GM12878 (cell line): ENCODE data around the gene SLX9.

Experiments
- CHD1 ChIP-seq: IDR thresholded peaks from 2 replicates; pipeline ENCODE4 v1.6.1; 2012; ENCODE audit warnings: low read depth, low read length, improper control_type of control experiment
- CTCF ChIP-seq, 3 experiments: IDR thresholded peaks in 2 of 3; conservative IDR thresholded peaks in 1 of 3; 2 replicates each; pipeline ENCODE4 v1.5.1; 2011; ENCODE audit warnings: low read depth in 3 of 3, low read length in 3 of 3, mild to moderate bottlenecking in 3 of 3, control low read depth in 2 of 3, moderate library complexity in 2 of 3, inconsistent platforms in 1 of 3, mixed read lengths in 1 of 3; ENCODE audit not compliant: control insufficient read depth in 2 of 3, insufficient read depth in 1 of 3; ENCODE audit errors: extremely low read depth in 1 of 3
- NBN ChIP-seq: fragments of 450-650 bp; IDR thresholded peaks from 2 replicates; pipeline ENCODE4 v1.6.1; 2016
- REST ChIP-seq: IDR thresholded peaks from 2 replicates; pipeline ENCODE4 v1.6.1; 2012; ENCODE audit warnings: mild to moderate bottlenecking, low read depth, low read length
- ZBTB40 ChIP-seq: fragments of 450-650 bp; IDR thresholded peaks from 2 replicates; pipeline ENCODE4 v1.6.1; 2016; ENCODE audit warnings: mild to moderate bottlenecking, moderate library complexity, borderline replicate concordance

GRCh38 chr21:44999428-44999971, 59.7 kb downstream of the SLX9 start:
- TF ChIP-seq CTCF (IDR thresholded peaks at IDR 0.05 in 2 of 3, conservative IDR thresholded peaks at IDR 0.05 in 1 of 3; ENCODE audit: control insufficient read depth in 2 of 3, extremely low read depth in 1 of 3, insufficient read depth in 1 of 3, low read depth in 3 of 3, low read length in 3 of 3) (no peak), NBN (no peak), ZBTB40 (no peak), CHD1 (no peak), REST (no peak)
